ENCODE measurements around the gene TMEM59L.

DNA sequence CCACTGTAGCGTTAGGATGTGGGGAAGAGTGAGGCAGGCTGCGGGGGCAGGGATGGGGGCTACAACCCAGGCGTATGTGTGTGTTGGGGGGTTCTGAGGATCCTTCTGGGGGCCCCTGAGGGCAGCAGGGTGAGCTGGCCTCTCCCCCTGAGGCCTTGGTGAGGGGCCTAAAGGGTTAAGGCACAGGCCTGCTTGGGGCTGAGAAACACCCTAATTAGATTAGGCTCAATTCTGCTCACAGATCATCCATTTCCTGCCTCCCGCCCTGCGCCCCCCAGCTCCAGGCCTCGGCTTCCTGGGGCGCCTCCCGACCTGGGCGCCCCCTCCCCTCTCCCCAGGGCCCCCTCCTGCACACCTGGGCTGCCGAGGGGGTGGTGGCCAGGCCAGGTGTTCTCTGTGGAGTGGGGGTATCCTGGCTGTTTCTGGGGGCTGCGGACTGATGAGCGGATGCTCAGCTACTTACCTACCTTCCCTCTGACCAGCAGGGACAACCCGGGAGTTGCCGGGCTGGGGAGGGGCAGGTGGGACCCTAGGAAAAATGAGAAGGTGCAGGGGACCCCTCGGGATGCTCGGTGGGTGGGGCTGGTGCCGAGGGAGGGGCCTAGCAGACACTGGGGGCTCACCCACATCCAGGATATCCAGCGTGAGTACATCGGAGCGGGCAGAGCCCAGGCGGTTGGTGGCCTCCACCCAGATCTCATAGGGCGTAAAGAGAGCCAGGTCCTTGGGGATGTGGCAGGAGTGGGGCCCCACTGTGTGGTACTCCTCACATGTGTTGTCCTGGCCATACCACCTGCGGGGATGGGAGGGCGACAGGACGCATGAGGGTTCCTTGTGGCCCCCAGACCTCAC, 14.6 kb upstream of the TMEM59L start:
- TF ChIP-seq, protein P1, sequence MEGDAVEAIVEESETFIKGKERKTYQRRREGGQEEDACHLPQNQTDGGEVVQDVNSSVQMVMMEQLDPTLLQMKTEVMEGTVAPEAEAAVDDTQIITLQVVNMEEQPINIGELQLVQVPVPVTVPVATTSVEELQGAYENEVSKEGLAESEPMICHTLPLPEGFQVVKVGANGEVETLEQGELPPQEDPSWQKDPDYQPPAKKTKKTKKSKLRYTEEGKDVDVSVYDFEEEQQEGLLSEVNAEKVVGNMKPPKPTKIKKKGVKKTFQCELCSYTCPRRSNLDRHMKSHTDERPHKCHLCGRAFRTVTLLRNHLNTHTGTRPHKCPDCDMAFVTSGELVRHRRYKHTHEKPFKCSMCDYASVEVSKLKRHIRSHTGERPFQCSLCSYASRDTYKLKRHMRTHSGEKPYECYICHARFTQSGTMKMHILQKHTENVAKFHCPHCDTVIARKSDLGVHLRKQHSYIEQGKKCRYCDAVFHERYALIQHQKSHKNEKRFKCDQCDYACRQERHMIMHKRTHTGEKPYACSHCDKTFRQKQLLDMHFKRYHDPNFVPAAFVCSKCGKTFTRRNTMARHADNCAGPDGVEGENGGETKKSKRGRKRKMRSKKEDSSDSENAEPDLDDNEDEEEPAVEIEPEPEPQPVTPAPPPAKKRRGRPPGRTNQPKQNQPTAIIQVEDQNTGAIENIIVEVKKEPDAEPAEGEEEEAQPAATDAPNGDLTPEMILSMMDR (IDR thresholded peaks at IDR 0.05 in 8 of 11, conservative IDR thresholded peaks at IDR 0.05 in 3 of 11) = no peak
- TF ChIP-seq POLR2AphosphoS5 (IDR thresholded peaks at IDR 0.05) (no peak), POLR2A (IDR thresholded peaks at IDR 0.05) (no peak)

Measured in spleen (tissue), 7 donors.